ENCODE data around the gene DPF3. TPM values are rescaled to one million over a fixed set of nuclear protein-coding genes. Genes with fewer than 3 reads are reported as not detected.

The DPF3 gene
- total and polyA plus RNA-seq, 9 of the 15 experiments (the other 6 are each of a cell fraction or from before 2014, with no cell fraction given) = 0.21 to 4.9 (median 1.2) TPM

DNA sequence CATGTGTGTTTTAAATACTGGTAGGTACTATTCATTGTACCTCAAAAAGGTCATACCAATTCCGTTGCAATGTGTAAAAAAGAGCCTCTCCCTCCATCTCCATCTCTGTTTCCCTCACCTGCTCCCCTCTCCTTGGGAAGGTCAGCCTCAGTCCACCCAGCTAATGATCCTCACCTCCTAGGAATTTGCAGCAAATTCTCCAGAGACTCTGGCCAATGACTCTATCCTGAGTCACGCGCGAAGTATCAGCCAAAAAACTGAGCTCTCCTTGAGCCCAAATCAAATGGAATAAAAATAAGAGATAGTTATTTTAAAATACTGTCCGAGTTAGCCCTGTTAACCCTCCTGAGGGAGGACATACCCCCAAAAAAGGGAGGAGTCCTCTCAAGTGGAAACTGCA lies 148.4 kb downstream of the DPF3 start:
- H3K4me1 ChIP-seq (replicated peaks in 1 of 2; ENCODE audit: control insufficient read depth in 2 of 2, insufficient read depth in 2 of 2, low read length in 2 of 2) = peaks cover 16 to 17% of the 10 kb centered on the region in 2 experiments; a peak in 4 of 5 replicates
- H3K4me2 ChIP-seq (ENCODE audit: insufficient read depth, low read length) = no peak overlapping the region
- ChIA-PET POLR2A (no interaction called here), CTCF (ENCODE audit: low intra/inter-chr PET ratio) (interaction anchor here (1.1 kb wide), 1 partner anchor 24 kb away, joined by 3 read pairs; no protein-coding TSS in a partner anchor)
- no peak overlapping the region for H3K4me3 ChIP-seq
- no peak for TF ChIP-seq PTBP1 (IDR thresholded peaks at IDR 0.05; ENCODE audit: low read depth, low read length)
- no peak for TF ChIP-seq RBBP5 (IDR thresholded peaks at IDR 0.05; ENCODE audit: borderline replicate concordance, insufficient read depth, low read length, poor library complexity, severe bottlenecking)
- TF ChIP-seq TAF1 (IDR thresholded peaks at IDR 0.05; ENCODE audit: control insufficient read depth, extremely low read depth, insufficient read depth, low read length, severe bottlenecking) = no peak
- no peak for TF ChIP-seq CUX1 (CRISPR knock-in tag; IDR thresholded peaks at IDR 0.05)
- TF ChIP-seq ARHGAP35 (IDR thresholded peaks at IDR 0.05; ENCODE audit: partially characterized antibody) = no peak
- TF ChIP-seq BMI1 (IDR thresholded peaks at IDR 0.05; ENCODE audit: low read length) = no peak
- 51% methylated on average over 5 of the region's 5 CpGs for WGBS (ENCODE audit: insufficient coverage, low coverage, missing lambda C conversion rate)
- no TSS peak for BruUV-seq (replicated peaks)
- no peak for ATAC-seq
- no peaks in the 10 kb centered on the region for H4K20me1 ChIP-seq (replicated peaks; ENCODE audit: control insufficient read depth, insufficient read depth, low read length)
- FAIRE-seq = no peak
- in situ Hi-C loops (cut with MboI) (no loop called here), intact Hi-C loops (cut with micrococcal nuclease) (loop anchor here (10.0 kb wide), 1 partner anchor 79 kb away; no protein-coding TSS in a partner anchor)
- no peaks in the 10 kb centered on the region for H3K9me1 ChIP-seq (ENCODE audit: control insufficient read depth, insufficient read depth, low read length)
- H3K36me3 ChIP-seq (ENCODE audit: control insufficient read depth, insufficient read depth, low read length) = no peaks in the 10 kb centered on the region
- no peak overlapping the region for H3K27ac ChIP-seq (ENCODE audit: extremely low read depth, low read depth, low read length)
- no peaks in the 10 kb centered on the region for H3K27me3 ChIP-seq (ENCODE audit: control insufficient read depth in 2 of 2, insufficient read depth in 2 of 2, low read length in 2 of 2)
- no peak overlapping the region for H3K9ac ChIP-seq (ENCODE audit: insufficient read depth in 1 of 2, low read depth in 2 of 2, low read length in 2 of 2)
- H2AFZ ChIP-seq (ENCODE audit: low read depth, low read length) = no peak overlapping the region
- no peaks in the 10 kb centered on the region for H3K79me2 ChIP-seq (ENCODE audit: control insufficient read depth, insufficient read depth, low read length)
- DNase-seq (ENCODE audit: extremely low read depth in 1 of 4, low spot score in 3 of 4) = no peak
- H3K9me3 ChIP-seq (replicated peaks; ENCODE audit: control insufficient read depth, insufficient read depth, low read depth, low read length) = no peaks in the 10 kb centered on the region

Data from K562 (cell line).